ENCODE data around the gene TFDP1. TPM values are rescaled to one million over a fixed set of nuclear protein-coding genes. Genes with fewer than 3 reads are reported as not detected.
"Not testable (repeated sequence)": the region's sequence is repeated elsewhere in the genome, so short reads cannot be mapped to it uniquely, and the experiment has no call there.

Gene TFDP1
- total RNA-seq, 4 donors from 2014 or later = 30.7 to 42.2 (median 32.1) TPM

GRCh38 chr13:113621498-113621897 lies 36.9 kb downstream of the TFDP1 start:
- not testable (repeated sequence) for DNase-seq (ENCODE audit: extremely low spot score); H3K4me3 ChIP-seq; H3K4me1 ChIP-seq; H3K9me3 ChIP-seq; H3K27ac ChIP-seq (replicated peaks in 1 of 4); H3K27me3 ChIP-seq
- WGBS = 81% methylated on average over 13 of the region's 13 CpGs
- H3K36me3 ChIP-seq = peaks cover 0 to 23% (median 19%) of the 10 kb centered on the region in 4 donors
- TF ChIP-seq, protein P1, sequence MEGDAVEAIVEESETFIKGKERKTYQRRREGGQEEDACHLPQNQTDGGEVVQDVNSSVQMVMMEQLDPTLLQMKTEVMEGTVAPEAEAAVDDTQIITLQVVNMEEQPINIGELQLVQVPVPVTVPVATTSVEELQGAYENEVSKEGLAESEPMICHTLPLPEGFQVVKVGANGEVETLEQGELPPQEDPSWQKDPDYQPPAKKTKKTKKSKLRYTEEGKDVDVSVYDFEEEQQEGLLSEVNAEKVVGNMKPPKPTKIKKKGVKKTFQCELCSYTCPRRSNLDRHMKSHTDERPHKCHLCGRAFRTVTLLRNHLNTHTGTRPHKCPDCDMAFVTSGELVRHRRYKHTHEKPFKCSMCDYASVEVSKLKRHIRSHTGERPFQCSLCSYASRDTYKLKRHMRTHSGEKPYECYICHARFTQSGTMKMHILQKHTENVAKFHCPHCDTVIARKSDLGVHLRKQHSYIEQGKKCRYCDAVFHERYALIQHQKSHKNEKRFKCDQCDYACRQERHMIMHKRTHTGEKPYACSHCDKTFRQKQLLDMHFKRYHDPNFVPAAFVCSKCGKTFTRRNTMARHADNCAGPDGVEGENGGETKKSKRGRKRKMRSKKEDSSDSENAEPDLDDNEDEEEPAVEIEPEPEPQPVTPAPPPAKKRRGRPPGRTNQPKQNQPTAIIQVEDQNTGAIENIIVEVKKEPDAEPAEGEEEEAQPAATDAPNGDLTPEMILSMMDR (IDR thresholded peaks at IDR 0.05) = peak; percentile 41 to 64 (median 64)
- intact Hi-C loops (cut with DNase I) = loop anchor here (5.0 kb wide), 1 partner anchor 326 kb away; no protein-coding TSS in a partner anchor

DNA sequence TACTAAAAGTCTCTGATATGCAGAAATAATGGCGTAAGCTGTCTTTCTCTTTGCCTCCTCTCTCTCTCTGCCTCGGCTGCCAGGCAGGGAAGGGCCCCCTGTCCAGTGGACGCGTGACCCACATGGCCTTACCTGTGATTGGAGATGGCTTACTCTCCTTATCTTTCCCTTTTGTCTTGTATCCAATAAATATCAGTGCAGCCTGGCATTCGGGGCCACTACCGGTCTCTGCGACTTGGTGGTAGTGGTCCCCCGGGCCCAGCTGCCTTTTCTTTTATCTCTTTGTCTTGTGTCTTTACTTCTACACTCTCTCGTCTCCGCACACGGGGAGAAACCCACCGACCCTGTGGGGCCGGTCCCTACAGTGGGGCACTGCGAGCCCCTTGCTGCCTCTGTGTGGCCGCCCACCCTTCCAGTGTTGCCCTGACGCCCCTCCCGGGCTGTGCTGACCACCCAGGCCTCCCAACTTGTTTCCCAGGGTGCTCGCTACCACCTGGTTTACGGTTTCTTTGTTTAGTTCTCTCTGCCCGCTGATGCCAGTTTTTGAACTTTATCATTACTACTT lies 37.5 kb downstream of the TFDP1 start:
- intact Hi-C loops (cut with DNase I) = loop anchor here (5.0 kb wide), 1 partner anchor 325 kb away; no protein-coding TSS in a partner anchor
- H3K9me3 ChIP-seq; H3K27ac ChIP-seq (replicated peaks in 1 of 4); H3K4me3 ChIP-seq; H3K27me3 ChIP-seq; DNase-seq (ENCODE audit: extremely low spot score); H3K4me1 ChIP-seq: not testable (repeated sequence)
- peaks cover 0 to 23% (median 19%) of the 10 kb centered on the region in 4 donors for H3K36me3 ChIP-seq
- 94% methylated on average over 20 of the region's 20 CpGs for WGBS

GRCh38 chr13:113622791-113623490 lies 38.4 kb downstream of the TFDP1 start:
- Histone ChIP-seq H3K4me3 (no peak overlapping the region), H3K9me3 (no peaks in the 10 kb centered on the region), H3K27me3 (no peaks in the 10 kb centered on the region), H3K4me1 (no peaks in the 10 kb centered on the region), H3K36me3 (peaks cover 0 to 26% (median 20%) of the 10 kb centered on the region in 4 donors), H3K27ac (replicated peaks in 1 of 4) (no peak overlapping the region)
- TF ChIP-seq POLR2AphosphoS5 (IDR thresholded peaks at IDR 0.05) (no peak), POLR2A (IDR thresholded peaks at IDR 0.05; ENCODE audit: low read depth) (no peak), EP300 (IDR thresholded peaks at IDR 0.05) (no peak)
- TF ChIP-seq, protein P1 (IDR thresholded peaks at IDR 0.05) = no peak
- WGBS = 94% methylated on average over 28 of the region's 29 CpGs
- DNase-seq (ENCODE audit: extremely low spot score) = no peak
- intact Hi-C loops (cut with DNase I) = loop anchor here (5.0 kb wide), 1 partner anchor 324 kb away; no protein-coding TSS in a partner anchor

GRCh38 chr13:113623491-113624234 lies 39.1 kb downstream of the TFDP1 start:
- peaks cover 0 to 32% (median 25%) of the 10 kb centered on the region in 4 donors for H3K36me3 ChIP-seq
- WGBS = 97% methylated on average over 12 of the region's 20 CpGs
- no peaks in the 10 kb centered on the region for H3K4me1 ChIP-seq
- TF ChIP-seq POLR2A (IDR thresholded peaks at IDR 0.05; ENCODE audit: low read depth) (no peak), POLR2AphosphoS5 (IDR thresholded peaks at IDR 0.05) (no peak), EP300 (IDR thresholded peaks at IDR 0.05) (no peak)
- TF ChIP-seq, protein P1 (IDR thresholded peaks at IDR 0.05) = no peak
- H3K4me3 ChIP-seq = no peak overlapping the region
- H3K9me3 ChIP-seq = no peaks in the 10 kb centered on the region
- H3K27ac ChIP-seq (replicated peaks in 1 of 4) = no peak overlapping the region
- no peak for DNase-seq (ENCODE audit: extremely low spot score)
- intact Hi-C loops (cut with DNase I) = loop anchor here (5.0 kb wide), 1 partner anchor 324 kb away; no protein-coding TSS in a partner anchor
- no peaks in the 10 kb centered on the region for H3K27me3 ChIP-seq

GRCh38 chr13:113624235-113624587 lies 39.7 kb downstream of the TFDP1 start:
- H3K9me3 ChIP-seq = no peaks in the 10 kb centered on the region
- no peak for DNase-seq (ENCODE audit: extremely low spot score)
- intact Hi-C loops (cut with DNase I) = loop anchor here (5.0 kb wide), 1 partner anchor 323 kb away; no protein-coding TSS in a partner anchor
- TF ChIP-seq EP300 (IDR thresholded peaks at IDR 0.05) (no peak), POLR2AphosphoS5 (IDR thresholded peaks at IDR 0.05) (no peak), POLR2A (IDR thresholded peaks at IDR 0.05; ENCODE audit: low read depth) (no peak)
- TF ChIP-seq, protein P1 (IDR thresholded peaks at IDR 0.05) = no peak
- H3K36me3 ChIP-seq = peaks cover 0 to 38% (median 29%) of the 10 kb centered on the region in 4 donors
- WGBS = 95% methylated on average over 9 of the region's 9 CpGs
- no peaks in the 10 kb centered on the region for H3K4me1 ChIP-seq
- no peak overlapping the region for H3K4me3 ChIP-seq
- H3K27me3 ChIP-seq = no peaks in the 10 kb centered on the region
- H3K27ac ChIP-seq (replicated peaks in 1 of 4) = no peak overlapping the region

GRCh38 chr13:113624640-113625304 lies 40.2 kb downstream of the TFDP1 start:
- peaks cover 0 to 38% (median 29%) of the 10 kb centered on the region in 4 donors for H3K36me3 ChIP-seq
- H3K4me1 ChIP-seq; H3K9me3 ChIP-seq; DNase-seq (ENCODE audit: extremely low spot score); H3K27me3 ChIP-seq; H3K4me3 ChIP-seq; H3K27ac ChIP-seq (replicated peaks in 1 of 4): not testable (repeated sequence)
- WGBS = 91% methylated on average over 14 of the region's 14 CpGs
- intact Hi-C loops (cut with DNase I) = loop anchor here (5.0 kb wide), 1 partner anchor 323 kb away; no protein-coding TSS in a partner anchor
